Neural cell (in vitro differentiated cells): Measurements from ENCODE around the gene PTPRN2.

Experiments
- CTCF ChIP-seq: fragments of 450-650 bp; IDR thresholded peaks from 2 replicates; pipeline ENCODE4 v1.5.1; 2014; ENCODE audit warnings: antibody characterized with exemption, mild to moderate bottlenecking, moderate library complexity; ENCODE audit not compliant: poor library complexity, severe bottlenecking
- EP300 ChIP-seq: fragments of 450-650 bp; conservative IDR thresholded peaks from 2 replicates; pipeline ENCODE4 v1.6.1; 2014; ENCODE audit warnings: antibody characterized with exemption, mild to moderate bottlenecking, moderate library complexity; ENCODE audit not compliant: poor library complexity, severe bottlenecking
- EZH2 ChIP-seq: fragments of 200-600, 300-800 bp; shearing (Covaris generic), sonication (generic); IDR thresholded peaks from 2 replicates; pipeline ENCODE4 v1.6.1; 2014; ENCODE audit warnings: antibody characterized with exemption, low read length, borderline replicate concordance, mild to moderate bottlenecking; ENCODE audit not compliant: insufficient read depth, poor library complexity, severe bottlenecking
- MXI1 ChIP-seq: fragments of 450-650 bp; conservative IDR thresholded peaks from 2 replicates; pipeline ENCODE4 v1.6.1; 2014; ENCODE audit warnings: antibody characterized with exemption, mild to moderate bottlenecking; ENCODE audit not compliant: poor library complexity, severe bottlenecking
- POLR2AphosphoS5 ChIP-seq: IDR thresholded peaks from 2 replicates; pipeline ENCODE4 v1.6.1; 2012
- RAD21 ChIP-seq: fragments of 450-650 bp; conservative IDR thresholded peaks from 2 replicates; pipeline ENCODE4 v1.6.1; 2014; ENCODE audit warnings: antibody characterized with exemption, mild to moderate bottlenecking, moderate library complexity
- REST ChIP-seq: IDR thresholded peaks from 2 replicates; pipeline ENCODE4 v1.6.1; 2012; ENCODE audit warnings: borderline replicate concordance
- SMC3 ChIP-seq: fragments of 450-650 bp; conservative IDR thresholded peaks from 2 replicates; pipeline ENCODE4 v1.6.1; 2014; ENCODE audit warnings: antibody characterized with exemption, mild to moderate bottlenecking, moderate library complexity; ENCODE audit not compliant: poor library complexity
- TAF1 ChIP-seq: IDR thresholded peaks from 2 replicates; pipeline ENCODE4 v1.6.1; 2012; ENCODE audit warnings: low read depth

DNA sequence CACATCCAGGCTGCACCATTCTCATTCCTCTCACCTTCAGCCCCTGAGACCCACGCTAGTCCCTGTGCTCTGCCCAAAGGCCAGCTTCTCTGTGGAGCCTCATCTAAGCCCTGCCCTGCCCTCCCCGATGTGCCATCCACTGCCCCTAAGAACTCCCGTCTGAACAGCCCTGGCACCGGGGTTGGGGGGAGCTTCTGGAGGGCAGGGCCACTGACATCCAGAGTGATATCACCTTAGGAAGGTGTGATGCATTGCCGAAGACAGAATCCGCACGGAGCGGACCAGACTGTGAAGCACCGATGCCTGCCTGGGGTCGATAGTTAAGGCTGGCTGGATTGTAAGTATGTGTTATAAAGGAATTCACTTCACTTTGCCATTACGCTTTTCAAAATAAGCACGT is 511.0 kb downstream of the PTPRN2 start:
- no peak for TF ChIP-seq RAD21
- no peak for TF ChIP-seq POLR2AphosphoS5
- TF ChIP-seq CTCF: no peak
- TF ChIP-seq EZH2: no peak
- no peak for TF ChIP-seq REST
- TF ChIP-seq TAF1: no peak
- no peak for TF ChIP-seq EP300
- no peak for TF ChIP-seq SMC3
- no peak for TF ChIP-seq MXI1
